ENCODE measurements around the gene ARHGAP24.

The ARHGAP24 gene

DNA sequence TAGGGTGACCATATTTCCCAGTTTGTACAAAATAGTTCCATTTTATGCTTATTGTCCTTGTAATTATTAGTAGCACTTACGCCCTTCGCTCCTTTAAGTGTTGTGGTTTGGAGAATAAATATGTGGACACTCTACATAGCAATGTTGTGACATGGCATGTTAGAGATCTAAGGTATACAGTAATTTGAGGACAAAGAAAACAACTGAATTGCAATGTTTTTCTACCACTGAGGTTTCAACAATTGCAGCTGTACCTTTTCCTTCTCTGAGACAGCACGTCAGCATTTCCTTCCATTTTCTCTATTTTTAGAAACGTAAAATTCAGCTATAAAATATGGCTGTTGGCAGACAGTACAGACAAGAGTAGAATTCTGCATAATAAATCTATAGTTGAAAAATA lies 561.8 kb downstream of the ARHGAP24 start:
- no peak for DNase-seq

DNA sequence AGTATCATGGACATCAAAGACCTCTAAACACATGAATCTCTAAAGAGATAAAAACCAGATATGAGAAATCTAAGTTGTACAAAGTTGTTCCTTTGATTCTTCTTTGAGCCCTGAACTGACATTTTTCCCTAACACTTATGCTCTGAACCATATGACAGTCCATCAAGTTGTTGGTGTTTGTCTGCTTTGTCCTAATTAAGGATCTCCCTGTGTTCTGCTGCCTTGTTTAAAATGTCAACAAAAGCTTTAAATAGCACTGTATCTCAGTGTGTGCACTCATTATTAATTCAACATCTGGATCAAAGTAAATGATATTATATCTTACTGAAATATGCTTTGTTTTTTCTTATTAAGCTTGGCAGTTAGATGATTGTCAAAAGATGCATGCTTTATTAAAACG lies 563.1 kb downstream of the ARHGAP24 start:
- DNase-seq = no peak

DNA sequence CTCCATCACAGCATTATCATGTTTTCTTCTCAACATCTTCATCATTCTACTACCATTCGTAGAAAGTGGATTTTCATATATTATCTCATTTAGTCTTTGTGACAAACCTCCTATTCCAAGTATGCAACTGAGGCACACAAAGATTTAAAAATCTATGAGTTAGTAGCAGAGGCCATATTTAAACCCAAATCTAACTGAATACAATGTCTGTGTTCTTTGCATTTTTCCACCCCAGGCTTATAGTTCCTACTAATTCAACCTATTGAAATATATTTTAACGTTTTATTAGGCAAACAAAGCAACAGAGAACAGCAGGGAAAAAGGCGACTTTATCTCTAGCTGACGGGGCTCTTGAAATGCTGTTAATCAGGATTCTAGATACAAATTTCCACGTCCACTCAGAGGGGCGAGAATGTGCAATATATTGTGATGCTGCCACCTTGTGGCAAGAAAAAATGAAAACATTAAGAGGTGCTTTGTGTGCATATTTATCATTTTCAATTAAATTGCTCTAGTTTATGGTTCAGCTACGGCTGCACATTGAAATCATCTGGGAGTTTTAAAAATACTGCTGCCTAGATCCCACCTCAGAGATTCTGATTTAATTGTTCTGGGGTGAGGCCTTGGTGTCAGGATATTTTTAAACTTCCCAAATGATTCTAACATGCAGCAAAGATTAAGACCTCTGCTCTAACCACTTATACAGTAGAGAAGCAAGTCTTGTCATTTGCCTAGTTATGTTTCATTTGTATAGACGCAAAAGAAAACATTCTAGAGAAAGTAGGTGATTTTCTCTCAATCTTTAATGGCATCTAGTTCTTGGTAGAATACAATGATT lies 569.0 kb downstream of the ARHGAP24 start:
- DNase-seq = no peak

DNA sequence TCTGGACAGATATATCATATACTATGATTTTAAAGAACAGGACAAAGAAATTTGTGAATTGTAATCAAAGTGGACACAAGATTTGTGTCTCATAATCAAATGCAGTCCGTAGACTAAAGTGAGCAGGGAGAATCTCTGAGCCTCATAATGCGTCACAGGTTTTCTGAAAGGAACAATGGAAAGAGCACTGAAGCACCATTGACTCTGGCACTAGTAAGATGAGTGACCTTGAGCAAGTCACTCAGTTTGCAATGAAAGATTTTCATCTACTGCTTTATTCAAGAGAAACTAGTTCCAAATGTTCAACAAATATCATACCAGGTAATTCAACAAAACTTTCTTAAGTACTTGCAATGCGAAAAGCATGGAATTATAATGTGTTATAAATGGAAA lies 569.6 kb downstream of the ARHGAP24 start:
- DNase-seq = no peak

DNA sequence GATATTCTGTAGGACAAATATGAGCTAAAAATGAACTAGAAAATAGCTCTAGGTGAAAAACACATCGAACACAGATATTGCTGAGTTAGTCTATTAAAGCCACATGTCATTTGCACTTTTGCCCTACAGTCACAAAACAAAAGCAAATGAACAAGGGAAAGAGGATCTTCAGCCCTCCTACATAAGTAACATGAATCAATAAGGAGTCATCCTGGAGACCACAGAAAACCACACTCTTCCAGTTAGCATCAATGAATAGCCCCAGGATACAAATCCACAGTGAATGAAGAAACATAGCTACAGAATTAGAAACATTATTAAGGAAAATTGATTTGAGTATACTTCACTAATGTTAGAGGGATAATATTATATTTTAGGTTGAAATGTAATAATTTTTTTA lies 573.5 kb downstream of the ARHGAP24 start:
- no peak for DNase-seq

DNA sequence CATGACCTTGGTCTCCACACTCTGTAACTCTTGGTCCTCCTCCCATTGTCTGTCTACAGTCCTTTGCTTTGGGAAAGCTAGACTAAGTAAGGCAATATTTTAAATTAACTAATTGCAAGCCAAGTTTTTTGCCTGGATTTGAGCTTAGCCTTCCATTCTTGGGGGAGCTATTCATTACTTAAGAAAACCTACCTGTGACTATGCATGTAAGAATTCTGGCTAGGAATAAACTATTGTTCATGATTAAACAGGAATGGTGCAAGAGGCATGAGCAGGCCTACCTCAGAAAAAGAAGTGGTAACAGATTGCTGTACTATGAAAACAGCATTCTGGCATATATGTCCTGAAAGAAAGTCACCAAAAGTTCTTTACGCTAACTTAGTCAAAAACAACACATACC lies 575.5 kb downstream of the ARHGAP24 start:
- DNase-seq = no peak
